Neutrophil (primary cell): ENCODE data around the gene SKIDA1.
A peak's percentile ranks its signal among the peaks of the same experiment; 100 is the strongest.

Experiments
- H3K27ac ChIP-seq: fragments of 200-600 bp; sonication (generic); 2 replicates; pipeline ENCODE4 v1.5.1; 2016; ENCODE audit warnings: mild to moderate bottlenecking, moderate library complexity
- H3K27me3 ChIP-seq: fragments of 200-600 bp; sonication (generic); 2 replicates; pipeline ENCODE4 v1.6.0; 2016; ENCODE audit warnings: mild to moderate bottlenecking
- H3K36me3 ChIP-seq: fragments of 200-600 bp; sonication (generic); 2 replicates; pipeline ENCODE4 v1.5.1; 2017
- H3K4me1 ChIP-seq, 2 experiments: fragments of 200-600 bp in 1 of 2; sonication (generic) in 1 of 2; 1 replicate in 1 of 2; 2 replicates in 1 of 2; pipeline versions ENCODE4 v1.5.1 to v1.6.1; 2013 to 2016; ENCODE audit warnings: low read depth in 1 of 2, low read length in 1 of 2, mild to moderate bottlenecking in 1 of 2, moderate library complexity in 1 of 2; ENCODE audit not compliant: control insufficient read depth in 1 of 2, insufficient read depth in 1 of 2
- H3K4me3 ChIP-seq, 2 experiments: fragments of 200-600 bp in 1 of 2; sonication (generic) in 1 of 2; 1 replicate in 1 of 2; 2 replicates in 1 of 2; pipeline ENCODE4 v1.5.1; 2013 to 2016; ENCODE audit warnings: low read depth in 1 of 2, low read length in 1 of 2, mild to moderate bottlenecking in 1 of 2, moderate library complexity in 1 of 2
- H3K9me3 ChIP-seq: fragments of 200-600 bp; sonication (generic); 2 replicates; pipeline ENCODE4 v1.5.1; 2016
- TF ChIP-seq, protein P1 (sequence below): fragments of 200-600 bp; sonication (generic); IDR thresholded peaks from 2 replicates; pipeline ENCODE4 v1.5.1; 2016; ENCODE audit warnings: antibody characterized with exemption

SKIDA1 gene

DNA sequence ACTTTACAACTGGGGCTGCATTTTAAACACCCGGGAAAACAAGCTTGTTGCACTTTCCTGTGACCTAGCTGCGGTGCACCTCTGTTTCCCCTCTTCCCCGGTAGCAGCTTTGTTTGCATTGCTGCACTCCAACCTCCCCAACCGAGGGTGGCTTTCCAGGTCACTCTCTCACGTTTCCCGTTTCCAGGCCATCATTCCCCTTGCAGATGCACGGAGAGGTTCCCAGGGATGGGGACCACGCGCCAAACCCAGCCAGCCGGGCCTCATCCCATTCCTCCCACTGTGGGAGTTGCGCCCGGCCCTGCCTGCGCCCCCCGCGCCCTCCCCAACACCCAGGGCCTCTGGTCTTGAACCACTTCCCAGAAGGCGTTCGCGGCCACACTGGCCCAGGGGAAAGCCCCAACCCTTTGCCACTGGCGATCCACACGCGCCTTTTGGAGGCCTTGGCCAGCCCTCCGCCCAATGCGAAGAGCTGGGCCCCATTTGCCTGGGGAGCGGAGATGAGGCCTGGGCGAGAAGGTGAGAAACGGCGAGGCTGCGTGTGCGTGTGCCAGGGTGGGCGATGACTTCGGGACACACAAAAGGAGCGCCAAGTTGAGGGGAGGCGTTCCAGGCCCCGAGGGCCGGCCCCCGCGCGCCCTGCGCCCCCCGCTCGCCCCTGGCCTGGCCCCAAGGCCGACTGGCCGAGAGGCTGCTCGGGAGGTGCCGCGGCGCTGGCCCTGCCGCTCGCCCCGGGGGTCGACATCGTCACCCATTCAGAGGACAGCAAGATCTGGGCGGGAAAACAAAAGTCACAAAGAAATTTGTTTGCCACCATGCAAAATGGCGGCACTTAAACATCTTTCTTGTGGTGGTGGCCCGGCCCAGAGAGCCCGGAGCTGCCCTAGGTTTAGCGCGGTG, 15.9 kb downstream of the SKIDA1 start:
- Histone ChIP-seq H3K4me1 (peaks cover 23 to 27% of the 10 kb centered on the region in 2 experiments), H3K27ac (no peak overlapping the region), H3K36me3 (no peaks in the 10 kb centered on the region), H3K4me3 (peak overlapping the region in 1 of 2 experiments; percentile 53), H3K9me3 (no peaks in the 10 kb centered on the region), H3K27me3 (peaks cover 57% of the 10 kb centered on the region)
- TF ChIP-seq, protein P1, sequence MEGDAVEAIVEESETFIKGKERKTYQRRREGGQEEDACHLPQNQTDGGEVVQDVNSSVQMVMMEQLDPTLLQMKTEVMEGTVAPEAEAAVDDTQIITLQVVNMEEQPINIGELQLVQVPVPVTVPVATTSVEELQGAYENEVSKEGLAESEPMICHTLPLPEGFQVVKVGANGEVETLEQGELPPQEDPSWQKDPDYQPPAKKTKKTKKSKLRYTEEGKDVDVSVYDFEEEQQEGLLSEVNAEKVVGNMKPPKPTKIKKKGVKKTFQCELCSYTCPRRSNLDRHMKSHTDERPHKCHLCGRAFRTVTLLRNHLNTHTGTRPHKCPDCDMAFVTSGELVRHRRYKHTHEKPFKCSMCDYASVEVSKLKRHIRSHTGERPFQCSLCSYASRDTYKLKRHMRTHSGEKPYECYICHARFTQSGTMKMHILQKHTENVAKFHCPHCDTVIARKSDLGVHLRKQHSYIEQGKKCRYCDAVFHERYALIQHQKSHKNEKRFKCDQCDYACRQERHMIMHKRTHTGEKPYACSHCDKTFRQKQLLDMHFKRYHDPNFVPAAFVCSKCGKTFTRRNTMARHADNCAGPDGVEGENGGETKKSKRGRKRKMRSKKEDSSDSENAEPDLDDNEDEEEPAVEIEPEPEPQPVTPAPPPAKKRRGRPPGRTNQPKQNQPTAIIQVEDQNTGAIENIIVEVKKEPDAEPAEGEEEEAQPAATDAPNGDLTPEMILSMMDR: no peak

DNA sequence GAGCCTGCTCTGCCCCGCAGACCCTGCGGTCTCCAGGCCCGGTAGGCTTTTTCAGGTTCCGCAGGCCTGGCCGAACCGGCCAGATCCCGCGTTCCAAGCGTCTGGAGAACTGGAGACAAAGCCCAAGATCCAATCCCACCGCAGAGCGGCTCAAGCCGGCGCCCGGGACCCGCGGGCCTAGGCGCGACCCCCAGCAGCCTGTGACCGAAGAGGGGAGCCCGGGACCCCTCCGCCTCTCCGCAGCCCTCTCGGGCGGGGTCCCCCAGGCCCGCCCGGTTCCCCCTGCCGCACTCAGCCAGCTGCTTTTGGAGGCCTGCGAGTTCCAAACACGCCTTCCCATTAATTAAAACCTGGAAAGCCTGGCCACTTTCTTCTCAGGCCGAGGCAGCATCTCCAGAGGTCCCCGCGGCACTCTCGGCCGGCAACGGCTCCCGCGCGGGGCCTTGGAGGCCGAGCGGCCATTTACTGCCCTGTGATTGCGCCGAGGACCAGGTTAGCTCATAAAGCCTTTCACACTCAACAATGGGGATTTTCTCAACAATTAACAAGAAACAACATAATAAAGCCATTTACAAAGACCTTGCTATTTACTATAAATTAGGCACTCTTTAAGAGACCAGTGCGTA, 16.7 kb downstream of the SKIDA1 start:
- H3K4me3 ChIP-seq: no peak overlapping the region
- no peak overlapping the region for H3K27ac ChIP-seq
- H3K4me1 ChIP-seq: peaks cover 23 to 27% of the 10 kb centered on the region in 2 experiments

DNA sequence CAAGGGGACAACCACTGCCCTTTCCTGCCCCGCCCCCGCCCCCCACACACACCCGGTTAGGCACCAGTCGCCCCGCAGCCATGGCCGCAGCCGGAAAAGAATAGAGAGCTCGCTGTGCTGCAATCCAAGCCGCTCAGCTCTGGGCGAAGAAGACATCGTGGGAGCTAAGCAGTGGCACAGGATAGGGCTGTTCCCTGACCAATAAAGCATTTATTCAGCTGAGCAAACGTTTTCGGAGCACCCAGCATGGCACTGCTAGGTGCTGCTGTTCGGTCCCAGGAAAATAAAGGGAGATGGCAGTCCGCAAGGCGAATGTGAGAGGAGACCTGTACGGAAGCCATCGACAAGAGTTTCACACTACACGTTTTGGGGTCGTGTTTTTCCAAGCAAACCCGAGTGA, 18.3 kb downstream of the SKIDA1 start:
- Histone ChIP-seq H3K4me3 (no peak overlapping the region), H3K27ac (no peak overlapping the region), H3K9me3 (no peaks in the 10 kb centered on the region), H3K4me1 (peaks cover 23 to 27% of the 10 kb centered on the region in 2 experiments), H3K27me3 (peaks cover 43% of the 10 kb centered on the region), H3K36me3 (no peaks in the 10 kb centered on the region)
- TF ChIP-seq, protein P1: no peak

More for the DNA sequence above, 16.7 kb downstream of the SKIDA1 start:
- Histone ChIP-seq H3K27me3 (peaks cover 50% of the 10 kb centered on the region), H3K9me3 (no peaks in the 10 kb centered on the region), H3K36me3 (no peaks in the 10 kb centered on the region)
- TF ChIP-seq, protein P1: no peak

DNA sequence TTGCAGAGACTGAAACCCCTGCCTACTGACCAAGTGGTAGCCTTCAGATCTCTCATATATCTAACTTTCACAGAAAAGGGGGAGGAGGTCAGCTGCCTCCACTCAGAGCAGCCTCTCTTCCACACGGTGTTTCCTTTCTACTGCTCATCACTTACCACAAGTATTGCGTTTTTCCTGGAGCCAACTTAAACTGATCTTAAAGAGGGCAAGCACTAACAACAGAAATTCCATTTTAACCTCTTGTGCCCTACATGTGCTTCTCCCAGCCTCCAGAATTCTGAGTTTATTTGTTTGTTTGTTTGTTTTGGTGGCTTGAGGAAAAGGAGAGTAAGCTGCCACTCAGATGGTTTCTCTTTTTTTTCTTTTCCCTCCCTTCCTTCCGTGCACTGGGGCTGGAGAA, 19.1 kb downstream of the SKIDA1 start:
- no peak overlapping the region for H3K4me3 ChIP-seq
- peaks cover 43% of the 10 kb centered on the region for H3K27me3 ChIP-seq
- H3K36me3 ChIP-seq: no peaks in the 10 kb centered on the region
- peaks cover 23 to 27% of the 10 kb centered on the region in 2 experiments for H3K4me1 ChIP-seq
- H3K9me3 ChIP-seq: no peaks in the 10 kb centered on the region
- TF ChIP-seq, protein P1: no peak
- H3K27ac ChIP-seq: no peak overlapping the region

DNA sequence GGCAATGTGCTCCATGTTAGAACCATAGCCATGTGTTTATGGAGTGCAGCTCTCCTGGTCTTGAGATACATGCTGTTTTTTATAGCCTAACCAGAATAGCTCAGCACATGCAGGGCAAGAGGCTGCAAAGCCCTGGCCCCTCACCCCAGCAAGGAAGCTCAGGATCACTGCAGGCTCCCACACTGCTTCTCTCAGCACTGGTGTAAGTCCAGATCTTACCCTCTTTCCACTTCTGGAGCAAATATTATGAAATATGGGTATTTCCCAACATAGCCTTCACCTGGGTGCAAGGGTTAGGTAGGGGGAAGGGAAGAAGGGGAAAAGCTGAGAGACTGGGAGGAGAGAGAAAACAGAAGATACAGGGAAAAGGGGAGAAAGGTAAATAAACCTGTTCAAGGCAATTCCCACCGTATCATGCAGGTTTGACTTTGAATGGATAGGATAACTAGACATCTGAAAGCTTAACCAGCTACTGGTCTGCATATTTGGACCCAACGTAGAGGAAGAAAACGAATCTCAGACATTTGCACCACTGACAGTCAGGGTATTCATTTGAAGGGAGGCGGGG, 19.7 kb downstream of the SKIDA1 start:
- Histone ChIP-seq H3K27ac (no peak overlapping the region), H3K36me3 (no peaks in the 10 kb centered on the region), H3K4me3 (no peak overlapping the region), H3K27me3 (peaks cover 43% of the 10 kb centered on the region), H3K9me3 (no peaks in the 10 kb centered on the region), H3K4me1 (peaks cover 22 to 27% of the 10 kb centered on the region in 2 experiments)
- TF ChIP-seq, protein P1: no peak
